HEK293 (cell line): ENCODE results near the gene GNPDA1.
A peak's percentile ranks its signal among the peaks of the same experiment; 100 is the strongest.

Experiments
- CTCF ChIA-PET: fragments of 350-600 bp; formaldehyde crosslinking; extraction: SDS; loops from one replicate; lab custom pipeline; 2021; ENCODE audit warnings: antibody characterized with exemption; lab: Yijun Ruan, JAX
- POLR2A ChIA-PET: fragments of 300-600 bp; formaldehyde crosslinking; extraction: SDS; loops from one replicate; lab custom pipeline; 2020; ENCODE audit warnings: antibody characterized with exemption, inconsistent platforms; lab: Yijun Ruan, JAX
- H3K27ac ChIP-seq: fragments of 200-500 bp; sonication (Bioruptor generic); 2 replicates; pipeline ENCODE4 v1.5.1; 2014; ENCODE audit warnings: low read depth, low read length, control low read depth, inconsistent platforms; ENCODE audit errors: extremely low read depth
- H3K36me3 ChIP-seq, 2 experiments: fragments of 200-500 bp in 1 of 2; sonication (Bioruptor generic) in 1 of 2; 1 replicate in 1 of 2; 2 replicates in 1 of 2; pipeline ENCODE4 v1.5.1; 2014 to 2017; ENCODE audit warnings: inconsistent platforms in 2 of 2, low read length in 2 of 2; ENCODE audit not compliant: control insufficient read depth in 2 of 2, insufficient read depth in 1 of 2
- H3K4me1 ChIP-seq: fragments of 200-500 bp; sonication (Bioruptor generic); 2 replicates; pipeline ENCODE4 v1.5.1; 2014; ENCODE audit warnings: mild to moderate bottlenecking, low read length, inconsistent platforms; ENCODE audit not compliant: control insufficient read depth, insufficient read depth
- H3K4me3 ChIP-seq: 2 replicates; pipeline ENCODE4 v1.5.1; 2011; ENCODE audit warnings: low read depth, mild to moderate bottlenecking, control low read depth, low read length, moderate library complexity
- H3K9me3 ChIP-seq: fragments of 200-500 bp; sonication (Bioruptor generic); 2 replicates; pipeline ENCODE4 v1.5.1; 2014; ENCODE audit warnings: low read depth, low read length, inconsistent platforms; ENCODE audit not compliant: control insufficient read depth, insufficient read depth
- BCL6B ChIP-seq: fragments of 450-650 bp; formaldehyde crosslinking; IDR thresholded peaks from 2 replicates; pipeline ENCODE4 v1.5.1; 2017; ENCODE audit warnings: missing biosample characterization, missing genetic modification characterization
- GLIS1 ChIP-seq: fragments of 450-650 bp; formaldehyde crosslinking; IDR thresholded peaks from 2 replicates; pipeline ENCODE4 v1.5.1; 2016; ENCODE audit warnings: missing biosample characterization, missing genetic modification characterization
- IKZF3 ChIP-seq: fragments of 450-650 bp; IDR thresholded peaks from 2 replicates; pipeline ENCODE4 v1.5.0; 2018; ENCODE audit warnings: missing biosample characterization, mild to moderate bottlenecking, missing genetic modification characterization, moderate library complexity
- KLF17 ChIP-seq: fragments of 450-650 bp; formaldehyde crosslinking; IDR thresholded peaks from 2 replicates; pipeline ENCODE4 v1.5.1; 2016; ENCODE audit warnings: missing biosample characterization, missing genetic modification characterization
- OSR2 ChIP-seq: fragments of 450-650 bp; formaldehyde crosslinking; IDR thresholded peaks from 2 replicates; pipeline ENCODE4 v1.5.1; 2016; ENCODE audit warnings: missing biosample characterization, missing genetic modification characterization
- SCRT2 ChIP-seq: fragments of 450-650 bp; formaldehyde crosslinking; IDR thresholded peaks from 2 replicates; pipeline ENCODE4 v1.5.1; 2016; ENCODE audit warnings: missing biosample characterization, missing genetic modification characterization
- ZBTB6 ChIP-seq: fragments of 450-650 bp; formaldehyde crosslinking; IDR thresholded peaks from 2 replicates; pipeline ENCODE4 v1.5.1; 2017; ENCODE audit warnings: missing biosample characterization, missing genetic modification characterization
- ZBTB8A ChIP-seq: fragments of 450-650 bp; formaldehyde crosslinking; IDR thresholded peaks from 2 replicates; pipeline ENCODE4 v1.5.1; 2016; ENCODE audit warnings: missing biosample characterization, missing genetic modification characterization
- ZNF133 ChIP-seq: fragments of 450-650 bp; formaldehyde crosslinking; IDR thresholded peaks from 2 replicates; pipeline ENCODE4 v1.5.1; 2016; ENCODE audit warnings: missing biosample characterization, missing genetic modification characterization
- ZNF18 ChIP-seq: fragments of 450-650 bp; formaldehyde crosslinking; IDR thresholded peaks from 2 replicates; pipeline ENCODE4 v1.5.1; 2016; ENCODE audit warnings: missing biosample characterization, missing genetic modification characterization
- ZNF266 ChIP-seq: fragments of 450-650 bp; formaldehyde crosslinking; IDR thresholded peaks from 2 replicates; pipeline ENCODE4 v1.5.1; 2016; ENCODE audit warnings: missing biosample characterization, missing genetic modification characterization, low read depth
- ZNF362 ChIP-seq: fragments of 450-650 bp; formaldehyde crosslinking; IDR thresholded peaks from 2 replicates; pipeline ENCODE4 v1.5.1; 2016; ENCODE audit warnings: missing biosample characterization, missing genetic modification characterization
- ZNF391 ChIP-seq: fragments of 450-650 bp; formaldehyde crosslinking; IDR thresholded peaks from 2 replicates; pipeline ENCODE4 v1.5.1; 2016; ENCODE audit warnings: low read depth, missing biosample characterization, missing genetic modification characterization, borderline replicate concordance
- ZNF521 ChIP-seq: fragments of 450-650 bp; formaldehyde crosslinking; IDR thresholded peaks from 2 replicates; pipeline ENCODE4 v1.5.1; 2017; ENCODE audit warnings: missing biosample characterization, mild to moderate bottlenecking, missing genetic modification characterization
- ZNF560 ChIP-seq: fragments of 450-650 bp; formaldehyde crosslinking; IDR thresholded peaks from 2 replicates; pipeline ENCODE4 v1.5.1; 2017; ENCODE audit warnings: missing biosample characterization, missing genetic modification characterization, borderline replicate concordance
- ZNF561 ChIP-seq: fragments of 450-650 bp; IDR thresholded peaks from 2 replicates; pipeline ENCODE4 v1.5.1; 2018; ENCODE audit warnings: missing biosample characterization, missing genetic modification characterization, borderline replicate concordance
- ZNF654 ChIP-seq: fragments of 450-650 bp; formaldehyde crosslinking; IDR thresholded peaks from 2 replicates; pipeline ENCODE4 v1.5.1; 2016; ENCODE audit warnings: low read depth, missing biosample characterization, missing genetic modification characterization
- ZNF701 ChIP-seq: fragments of 450-650 bp; formaldehyde crosslinking; IDR thresholded peaks from 2 replicates; pipeline ENCODE4 v1.5.1; 2016; ENCODE audit warnings: missing biosample characterization, missing genetic modification characterization
- ZNF747 ChIP-seq: fragments of 450-650 bp; formaldehyde crosslinking; IDR thresholded peaks from 2 replicates; pipeline ENCODE4 v1.5.1; 2016; ENCODE audit warnings: missing biosample characterization, missing genetic modification characterization
- ZSCAN30 ChIP-seq: fragments of 450-650 bp; IDR thresholded peaks from 2 replicates; pipeline ENCODE4 v1.5.1; 2018; ENCODE audit warnings: missing biosample characterization, mild to moderate bottlenecking, missing genetic modification characterization, moderate library complexity

Gene GNPDA1

GRCh38 chr5:142008813-142009212 is 4.0 kb downstream of the GNPDA1 start:
- no peaks in the 10 kb centered on the region for H3K9me3 ChIP-seq
- no peak overlapping the region for H3K27ac ChIP-seq
- no peak overlapping the region for H3K4me3 ChIP-seq
- no peak for TF ChIP-seq SCRT2 (tag by site-specific recombination)
- TF ChIP-seq ZNF362 (tag by site-specific recombination) = peak; percentile 14; the same call in 1 of the 2 replicates
- TF ChIP-seq ZBTB8A (tag by site-specific recombination) = no peak
- peaks cover 0 to 57% of the 10 kb centered on the region in 2 experiments; a peak in 1 of 3 replicates for H3K36me3 ChIP-seq
- POLR2A ChIA-PET = no interaction called here
- H3K4me1 ChIP-seq = no peaks in the 10 kb centered on the region
- CTCF ChIA-PET = interaction anchor here (4.0 kb wide), 1 partner anchor 134 kb away, joined by 23 read pairs; no protein-coding TSS in a partner anchor

- Histone ChIP-seq H3K9me3 (no peaks in the 10 kb centered on the region), H3K4me3 (no peak overlapping the region), H3K36me3 (peaks cover 0 to 73% of the 10 kb centered on the region in 2 experiments; a peak in 2 of 3 replicates), H3K27ac (no peak overlapping the region), H3K4me1 (no peaks in the 10 kb centered on the region)
- ChIA-PET POLR2A (no interaction called here), CTCF (interaction anchor here (0.9 to 1.2 kb wide), 4 partner anchors 8 to 117 kb away, joined by 3 to 7 read pairs (median 4); no protein-coding TSS in a partner anchor)
- no peak for TF ChIP-seq ZNF18 (tag by site-specific recombination)
- TF ChIP-seq ZNF654 (tag by site-specific recombination) = no peak
- no peak for TF ChIP-seq ZNF561 (tag by site-specific recombination)
- no peak for TF ChIP-seq ZNF133 (tag by site-specific recombination)
- no peak for TF ChIP-seq ZNF521 (tag by site-specific recombination)
Observed at GRCh38 chr5:142007237-142007544, 5.6 kb downstream of the GNPDA1 start.

GRCh38 chr5:142006363-142007236 is 6.2 kb downstream of the GNPDA1 start:
- Histone ChIP-seq H3K27ac (no peak overlapping the region), H3K36me3 (peaks cover 0 to 76% of the 10 kb centered on the region in 2 experiments; a peak in 2 of 3 replicates), H3K4me1 (no peaks in the 10 kb centered on the region), H3K4me3 (no peak overlapping the region), H3K9me3 (no peaks in the 10 kb centered on the region)
- ChIA-PET POLR2A (no interaction called here), CTCF (interaction anchor here (0.6 to 1.2 kb wide), 4 partner anchors 8 to 707 kb away, joined by 3 to 5 read pairs (median 4); no protein-coding TSS in a partner anchor)
- TF ChIP-seq ZNF701 (tag by site-specific recombination) (no peak), ZNF266 (tag by site-specific recombination) (no peak), GLIS1 (tag by site-specific recombination) (no peak)

GRCh38 chr5:142003266-142003800 is 9.5 kb downstream of the GNPDA1 start:
- CTCF ChIA-PET = interaction anchor here (6.1 kb wide), 1 partner anchor 11 kb away, joined by 43 read pairs; the partner anchor contains the start of gene GNPDA1
- no peak overlapping the region for H3K4me3 ChIP-seq
- H3K9me3 ChIP-seq = no peaks in the 10 kb centered on the region
- H3K27ac ChIP-seq = no peak overlapping the region
- no peaks in the 10 kb centered on the region for H3K4me1 ChIP-seq
- peaks cover 0 to 76% of the 10 kb centered on the region in 2 experiments; a peak in 2 of 3 replicates for H3K36me3 ChIP-seq
- POLR2A ChIA-PET = no interaction called here
- TF ChIP-seq BCL6B (tag by site-specific recombination) = no peak
- TF ChIP-seq ZNF560 (tag by site-specific recombination) = no peak
- no peak for TF ChIP-seq ZSCAN30 (tag by site-specific recombination)
- TF ChIP-seq ZNF391 (tag by site-specific recombination) = no peak
- TF ChIP-seq ZNF747 (tag by site-specific recombination) = no peak
- TF ChIP-seq OSR2 = no peak
- no peak for TF ChIP-seq KLF17
- TF ChIP-seq ZBTB6 (tag by site-specific recombination) = no peak
- no peak for TF ChIP-seq IKZF3
